Natural killer cell (primary cell): ENCODE results near the gene RNU7-1. TPM values are rescaled to one million over a fixed set of nuclear protein-coding genes. Genes with fewer than 3 reads are reported as not detected.

Experiments
- ATAC-seq, 3 donors: fragments of 150-1000 bp in 2 of 3; fragments of 200-7000 bp in 1 of 3; cut with Tn5 transposase; 1 replicate in 1 of 3; 2 replicates in 2 of 3; pipeline ENCODE4 v1.10.0; 2021; ENCODE audit warnings: mild to moderate bottlenecking in 2 of 3, moderate library complexity in 2 of 3
- DNase-seq, 2 donors: peaks; one replicate each; pipeline versions ENCODE4 v3.0.0 to v3.0.0-alpha.2; 2013 to 2021; ENCODE audit warnings: mixed read lengths in 1 of 2
- H3K27ac ChIP-seq: one replicate; pipeline ENCODE4 v1.5.1; 2013; ENCODE audit warnings: mild to moderate bottlenecking, low read length
- H3K27me3 ChIP-seq: one replicate; pipeline ENCODE4 v1.6.1; 2013; ENCODE audit warnings: low read length; ENCODE audit not compliant: control insufficient read depth, insufficient read depth
- H3K36me3 ChIP-seq: one replicate; pipeline ENCODE4 v1.6.1; 2013; ENCODE audit warnings: low read length; ENCODE audit not compliant: control insufficient read depth, insufficient read depth
- H3K4me1 ChIP-seq: one replicate; pipeline ENCODE4 v1.6.1; 2013; ENCODE audit warnings: low read length; ENCODE audit not compliant: control insufficient read depth, insufficient read depth
- H3K4me3 ChIP-seq: one replicate; pipeline ENCODE4 v1.5.1; 2013; ENCODE audit warnings: low read length
- H3K9me3 ChIP-seq: one replicate; pipeline ENCODE4 v1.6.1; 2013; ENCODE audit warnings: low read length; ENCODE audit not compliant: control insufficient read depth, insufficient read depth
- H3K27ac Mint-ChIP-seq, 2 donors: one replicate each; pipeline ENCODE4 v1.8.0; 2022; ENCODE audit warnings: mild to moderate bottlenecking in 2 of 2, mixed read lengths in 2 of 2, moderate library complexity in 1 of 2
- H3K27me3 Mint-ChIP-seq, 2 donors: one replicate each; pipeline ENCODE4 v1.8.0; 2022; ENCODE audit warnings: low read depth in 2 of 2, mixed read lengths in 2 of 2
- H3K36me3 Mint-ChIP-seq: one replicate; pipeline ENCODE4 v1.8.0; 2022; ENCODE audit warnings: mixed read lengths
- H3K4me1 Mint-ChIP-seq, 2 donors: one replicate each; pipeline ENCODE4 v1.8.0; 2022; ENCODE audit warnings: mixed read lengths in 2 of 2
- H3K4me3 Mint-ChIP-seq: one replicate; pipeline ENCODE4 v1.8.0; 2022; ENCODE audit warnings: mild to moderate bottlenecking, moderate library complexity, mixed read lengths
- H3K9me3 Mint-ChIP-seq, 2 donors: one replicate each; pipeline ENCODE4 v1.8.0; 2022; ENCODE audit warnings: mixed read lengths in 2 of 2
- CTCF ChIP-seq: fragments of 200-600 bp; IDR thresholded peaks from one replicate; pipeline ENCODE4 v1.8.0; 2022; ENCODE audit warnings: antibody characterized with exemption
- WGBS: methylation state at CpG from one replicate; pipeline ENCODE4 v1.1.7; 2013; ENCODE audit warnings: missing lambda C conversion rate; ENCODE audit not compliant: insufficient coverage; 5-methylcytosine and 5-hydroxymethylcytosine counted together
- intact Hi-C: fragments of 100-400 bp; cut with micrococcal nuclease; formaldehyde crosslinking; loops from one replicate; pipeline ENCODE4 v1.14.2; 2022
- total RNA-seq, 4 donors: library from RNA; stranded (reverse); fragments of 120-200 nt in 1 of 4; gene quantifications; one replicate each; pipeline versions ENCODE4 v1.2.3 to v1.2.4, GENCODE V29; 2013 to 2022

Gene RNU7-1
- total RNA-seq, 3 donors from 2014 or later (not counting 1 experiment from before 2014, with no cell fraction given) = not detected

DNA sequence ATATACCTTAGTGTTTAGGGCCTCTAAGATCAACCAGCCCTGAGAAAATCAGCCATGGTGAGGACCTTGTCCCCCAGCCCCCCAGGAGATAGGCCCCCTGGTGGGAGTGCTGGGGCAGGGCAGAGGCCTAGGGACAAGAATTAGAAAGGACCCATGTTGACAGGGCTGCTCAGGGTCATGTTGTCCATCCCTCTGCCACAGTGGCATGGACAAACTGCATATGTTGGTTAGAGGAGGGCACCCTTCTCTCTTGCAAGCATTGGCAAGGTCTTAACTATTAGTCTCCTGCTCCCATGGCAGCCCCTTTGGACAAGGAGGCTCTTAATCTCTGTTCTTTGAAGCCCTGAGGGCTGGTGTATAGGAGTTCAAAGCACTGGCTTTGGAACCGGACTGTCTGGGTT lies 6.8 kb downstream of the RNU7-1 start:
- peak; percentile 37 for TF ChIP-seq CTCF
- WGBS = 4% methylated on average over 1 of the region's 1 CpG
- Mint-ChIP-seq H3K27me3 (no peaks in the 10 kb centered on the region), H3K4me1 (peaks cover 83 to 97% of the 10 kb centered on the region in 2 donors), H3K36me3 (no peaks in the 10 kb centered on the region), H3K27ac (peak overlapping the region; percentile 98 to 99), H3K9me3 (no peaks in the 10 kb centered on the region), H3K4me3 (peak overlapping the region; percentile 91)
- H3K27ac ChIP-seq = peak overlapping the region; percentile 96
- ATAC-seq (no peak), DNase-seq (peak in 1 of 2 donors; percentile 68)
- H3K4me1 ChIP-seq = peaks cover 89% of the 10 kb centered on the region
- H3K27me3 ChIP-seq = no peaks in the 10 kb centered on the region
- no peaks in the 10 kb centered on the region for H3K9me3 ChIP-seq
- intact Hi-C loops = loop anchor here (5.0 kb wide), 1 partner anchor 67 kb away; the partner anchor contains the start of gene LPCAT3
- H3K4me3 ChIP-seq = peak overlapping the region; percentile 93
- H3K36me3 ChIP-seq = peaks cover 21% of the 10 kb centered on the region

- no peak for TF ChIP-seq CTCF
- 1% methylated on average over 25 of the region's 25 CpGs for WGBS
- Mint-ChIP-seq H3K4me1 (peaks cover 83 to 99% of the 10 kb centered on the region in 2 donors), H3K4me3 (peak within 1 kb of the TSS; percentile 91), H3K27ac (peak within 1 kb of the TSS; percentile 98 to 99), H3K9me3 (no peaks in the 10 kb centered on the region), H3K27me3 (no peaks in the 10 kb centered on the region), H3K36me3 (no peaks in the 10 kb centered on the region)
- DNase-seq = peak in 1 of 2 donors; percentile 68
- Histone ChIP-seq H3K27me3 (no peaks in the 10 kb centered on the region), H3K4me3 (peak within 1 kb of the TSS; percentile 93), H3K27ac (peak within 1 kb of the TSS; percentile 96), H3K4me1 (peaks cover 89% of the 10 kb centered on the region), H3K9me3 (no peaks in the 10 kb centered on the region), H3K36me3 (peaks cover 27% of the 10 kb centered on the region)
- peak; percentile 10 to 65 (median 30) for ATAC-seq
- intact Hi-C loops = loop anchor here (5.0 kb wide), 1 partner anchor 66 kb away; the partner anchor contains the start of gene LPCAT3
Measured at GRCh38 chr12:6950811-6951540, 7.4 kb downstream of the RNU7-1 start, which contains the start of gene PTPN6. TSS of gene PTPN6 (plus strand) at chr12:6951356. CDS start at chr12:6951513, 157 bp downstream.

DNA sequence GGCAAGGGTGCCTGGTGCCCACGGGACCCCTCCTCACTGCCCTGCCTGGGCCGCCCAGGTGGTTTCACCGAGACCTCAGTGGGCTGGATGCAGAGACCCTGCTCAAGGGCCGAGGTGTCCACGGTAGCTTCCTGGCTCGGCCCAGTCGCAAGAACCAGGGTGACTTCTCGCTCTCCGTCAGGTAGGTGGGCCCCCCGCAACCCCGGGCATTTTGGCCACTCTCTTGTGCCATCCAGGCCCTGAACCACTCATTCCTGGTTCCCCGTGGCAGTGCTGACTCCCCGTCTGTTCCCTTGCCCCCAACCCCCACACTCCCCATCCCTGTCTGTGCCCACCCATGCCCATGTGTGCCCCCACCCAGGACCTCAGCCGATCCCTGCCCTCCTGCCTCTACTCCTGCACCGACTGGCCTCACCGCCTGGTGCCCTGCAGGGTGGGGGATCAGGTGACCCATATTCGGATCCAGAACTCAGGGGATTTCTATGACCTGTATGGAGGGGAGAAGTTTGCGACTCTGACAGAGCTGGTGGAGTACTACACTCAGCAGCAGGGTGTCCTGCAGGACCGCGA lies 8.0 kb downstream of the RNU7-1 start:
- Mint-ChIP-seq H3K27ac (peak overlapping the region; percentile 98 to 99), H3K4me1 (peaks cover 86 to 99% of the 10 kb centered on the region in 2 donors), H3K36me3 (no peaks in the 10 kb centered on the region), H3K9me3 (no peaks in the 10 kb centered on the region), H3K4me3 (peak overlapping the region; percentile 91), H3K27me3 (no peaks in the 10 kb centered on the region)
- peak overlapping the region; percentile 93 for H3K4me3 ChIP-seq
- peak overlapping the region; percentile 96 for H3K27ac ChIP-seq
- ATAC-seq (peak; percentile 25 to 51 (median 30)), DNase-seq (peak in 1 of 2 donors; percentile 74)
- TF ChIP-seq CTCF = no peak
- no peaks in the 10 kb centered on the region for H3K9me3 ChIP-seq
- peaks cover 89% of the 10 kb centered on the region for H3K4me1 ChIP-seq
- H3K36me3 ChIP-seq = peaks cover 34% of the 10 kb centered on the region
- under 1% methylated on average over 19 of the region's 20 CpGs for WGBS
- H3K27me3 ChIP-seq = no peaks in the 10 kb centered on the region
- intact Hi-C loops = loop anchor here (1.0 to 5.0 kb wide), 2 partner anchors 10 to 66 kb away; partner anchors contain the start of gene LPCAT3
